GM04504 (cell line): ENCODE results near the gene FAM83C.

ENCODE experiments used
- DNase-seq: peaks from one replicate; pipeline ENCODE4 v3.0.0-alpha.2; 2012; ENCODE audit warnings: low read depth

Gene FAM83C

GRCh38 chr20:35291654-35292503 is at the start of gene FAM83C:
Gene FAM83C (minus strand): TSS chr20:35292425. CDS start chr20:35292304, 121 bp downstream.
- DNase-seq: no peak

- no peak for DNase-seq
Observed at GRCh38 chr20:35341366-35342028, 49.3 kb upstream of the FAM83C start.

GRCh38 chr20:35340436-35340835 is 48.2 kb upstream of the FAM83C start:
- DNase-seq: no peak

- no peak for DNase-seq
Observed at GRCh38 chr20:35339636-35340035, 47.4 kb upstream of the FAM83C start.

GRCh38 chr20:35339007-35339406 is 46.8 kb upstream of the FAM83C start:
- peak; percentile 81 for DNase-seq

- no peak for DNase-seq
Observed at GRCh38 chr20:35334311-35335101, 42.3 kb upstream of the FAM83C start.

- no peak for DNase-seq
Observed at GRCh38 chr20:35333606-35334005, 41.4 kb upstream of the FAM83C start.

- no peak for DNase-seq
Observed at GRCh38 chr20:35332540-35333200, 40.4 kb upstream of the FAM83C start.

- no peak for DNase-seq
Observed at GRCh38 chr20:35329435-35330139, 37.4 kb upstream of the FAM83C start.

- no peak for DNase-seq
Observed at GRCh38 chr20:35328689-35329088, 36.5 kb upstream of the FAM83C start.

GRCh38 chr20:35328095-35328685 is 36.0 kb upstream of the FAM83C start:
- DNase-seq: no peak

GRCh38 chr20:35327074-35327976 is 35.1 kb upstream of the FAM83C start:
- no peak for DNase-seq

GRCh38 chr20:35326740-35327073 is 34.5 kb upstream of the FAM83C start:
- no peak for DNase-seq

- DNase-seq: no peak
Observed at GRCh38 chr20:35326021-35326739, 34.0 kb upstream of the FAM83C start.

- DNase-seq: no peak
Observed at GRCh38 chr20:35325401-35325800, 33.2 kb upstream of the FAM83C start.

GRCh38 chr20:35320396-35321126 is 28.3 kb upstream of the FAM83C start:
- DNase-seq: no peak

- no peak for DNase-seq
Observed at GRCh38 chr20:35319871-35320197, 27.6 kb upstream of the FAM83C start.

- DNase-seq: no peak
Observed at GRCh38 chr20:35319192-35319870, 27.1 kb upstream of the FAM83C start.
